Tibial nerve (tissue), 4 donors: ENCODE measurements around the gene NSD2.

ENCODE experiments used
- CTCF ChIP-seq, 5 experiments: fragments of 200-600 bp in 3 of 5; fragments of 450-650 bp in 2 of 5; sonication (generic) in 3 of 5; IDR thresholded peaks; one replicate each; pipeline ENCODE4 v1.5.1; 2016 to 2019; ENCODE audit warnings: antibody characterized with exemption in 5 of 5, mild to moderate bottlenecking in 3 of 5, moderate library complexity in 2 of 5
- EP300 ChIP-seq, 2 donors: sonication (generic); formaldehyde crosslinking; IDR thresholded peaks; one replicate each; pipeline ENCODE4 v1.6.1; 2017; ENCODE audit warnings: antibody characterized with exemption in 2 of 2, mild to moderate bottlenecking in 1 of 2
- POLR2A ChIP-seq, 2 donors: fragments of 450-650 bp; IDR thresholded peaks; one replicate each; pipeline ENCODE4 v1.6.1; 2017; ENCODE audit warnings: antibody characterized with exemption in 2 of 2, mild to moderate bottlenecking in 2 of 2, moderate library complexity in 2 of 2

DNA sequence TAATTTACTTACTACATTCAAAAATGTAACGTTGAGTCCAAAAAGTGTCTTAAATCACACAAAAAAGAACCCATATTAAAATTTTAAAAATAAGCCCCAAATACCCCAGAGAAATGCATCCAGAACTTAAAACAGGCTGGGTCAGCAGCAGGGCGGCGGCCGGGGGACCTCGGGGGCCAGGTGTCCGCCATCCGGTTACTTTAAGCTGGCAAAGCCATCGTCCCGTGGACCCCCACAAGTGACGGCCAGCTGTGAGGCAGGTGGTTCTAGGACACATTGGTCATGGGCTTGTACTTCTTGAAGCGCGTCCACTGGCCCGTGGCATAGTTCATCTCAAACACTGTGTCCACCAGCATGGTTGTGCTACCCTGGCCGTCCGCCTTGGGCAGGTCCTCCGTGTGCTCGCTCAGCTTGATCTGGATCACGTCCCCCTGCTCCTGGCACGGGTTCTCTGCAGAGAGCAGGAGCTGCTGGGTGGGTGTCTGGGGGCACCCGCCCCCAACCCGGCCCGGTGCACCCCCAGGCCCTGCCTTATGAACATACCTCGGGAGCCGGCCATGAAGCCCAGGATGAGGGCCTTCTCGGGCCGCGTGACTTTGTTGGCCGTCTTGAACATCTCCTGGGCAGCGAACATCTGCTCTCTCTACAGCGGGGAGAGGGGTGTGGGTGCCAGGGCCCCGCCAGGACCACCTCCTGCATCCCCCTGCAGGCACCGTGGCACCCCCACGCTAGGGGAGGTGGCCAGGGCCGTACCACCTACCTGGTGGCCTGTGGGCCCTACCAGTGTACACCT is 112.1 kb downstream of the NSD2 start:
- no peak for TF ChIP-seq CTCF (IDR thresholded peaks at IDR 0.05)
- no peak for TF ChIP-seq POLR2A (IDR thresholded peaks at IDR 0.05)
- TF ChIP-seq EP300 (IDR thresholded peaks at IDR 0.05): no peak
